Measurements from ENCODE around the gene TAP2.
"Not testable (repeated sequence)": the region's sequence is repeated elsewhere in the genome, so short reads cannot be mapped to it uniquely, and the experiment has no call there.

Gene TAP2

GRCh38 chr6:32832535-32832934 is 6.0 kb downstream of the TAP2 start:
- no peak for DNase-seq

- no peak for DNase-seq
Observed at GRCh38 chr6:32830936-32831335, 7.6 kb downstream of the TAP2 start.

- DNase-seq = no peak
Observed at GRCh38 chr6:32830017-32830416, 8.5 kb downstream of the TAP2 start.

DNA sequence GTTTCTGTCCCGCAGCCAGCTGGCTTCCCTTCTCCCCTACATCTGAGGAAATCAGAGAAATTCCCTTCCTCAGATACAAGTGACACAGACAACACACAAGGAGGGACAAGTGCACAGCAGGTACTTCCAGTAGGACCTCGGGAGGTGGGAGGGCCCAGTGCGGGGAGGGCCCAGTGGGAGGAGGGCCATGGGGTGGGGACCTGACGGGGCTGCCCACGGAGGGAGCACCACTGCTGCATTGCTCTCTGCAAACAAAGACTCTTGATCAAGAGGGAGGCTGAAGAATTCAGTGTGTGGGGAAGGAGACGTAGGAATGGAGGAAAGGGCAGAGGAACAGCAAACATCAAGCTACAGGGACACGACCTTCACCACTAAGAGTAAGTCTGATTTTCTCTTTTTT is 9.0 kb downstream of the TAP2 start:
- DNase-seq = no peak

GRCh38 chr6:32827025-32827424 is 11.5 kb downstream of the TAP2 start:
- DNase-seq = no peak

- no peak for DNase-seq
Observed at GRCh38 chr6:32825966-32826365, 12.6 kb downstream of the TAP2 start.

DNA sequence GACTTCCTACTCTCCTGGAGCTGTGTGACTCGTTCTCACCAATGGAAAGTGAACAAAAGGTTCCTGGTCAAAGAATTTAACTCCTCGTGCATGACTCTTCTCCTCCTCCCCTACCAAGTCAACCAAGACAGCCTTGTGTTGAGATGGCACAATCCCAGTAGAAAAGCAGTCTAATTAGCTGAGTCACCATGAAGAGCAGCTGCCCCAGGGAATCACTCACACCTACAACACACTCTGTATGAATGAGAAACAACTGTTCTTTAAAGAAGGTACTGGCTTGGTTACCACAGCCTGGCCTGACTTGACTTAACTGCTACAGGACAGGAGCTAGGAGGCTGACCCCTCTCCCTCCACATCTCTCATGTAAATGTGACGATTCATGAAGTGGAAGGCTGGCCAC is 18.8 kb downstream of the TAP2 start:
- DNase-seq = no peak

DNA sequence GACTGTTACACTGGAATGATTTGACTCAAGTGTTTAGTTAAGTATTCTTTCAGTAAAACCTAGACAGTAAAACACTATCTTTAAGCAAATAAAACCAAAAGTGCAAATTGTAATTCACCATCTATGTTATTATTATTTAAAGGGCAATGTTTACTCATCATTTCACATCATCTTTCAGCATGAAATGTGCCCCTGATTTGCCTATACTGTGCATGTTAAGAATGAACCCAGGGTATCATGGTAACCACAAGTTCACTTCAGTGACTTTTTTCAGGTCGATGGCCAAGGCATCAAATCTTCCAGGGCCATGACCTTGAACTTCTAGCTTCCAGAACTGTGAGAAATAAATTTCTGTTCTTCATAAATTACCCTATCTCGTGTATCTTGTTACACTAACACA is 19.7 kb downstream of the TAP2 start:
- DNase-seq = no peak

DNA sequence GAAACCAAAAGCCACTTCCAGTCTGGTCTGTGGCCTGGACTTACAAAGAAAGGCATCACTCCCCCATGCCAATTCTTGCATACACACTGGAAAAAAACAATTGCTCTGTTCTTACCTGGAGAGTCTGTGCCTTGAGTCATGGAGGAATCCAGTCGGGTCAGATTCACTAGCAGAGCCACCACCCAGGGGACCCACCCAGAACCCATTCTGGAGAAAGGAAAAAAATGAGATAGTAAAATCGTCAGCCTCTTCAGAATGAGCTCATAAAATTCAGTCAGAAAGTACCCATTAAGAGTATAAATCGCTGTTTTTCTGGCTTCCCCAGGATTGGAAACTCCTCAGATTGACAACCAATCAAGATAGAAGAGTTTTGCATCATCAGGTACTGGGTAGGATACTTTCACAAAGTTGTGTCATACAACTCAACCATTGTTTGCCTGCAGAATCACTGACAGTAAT is 21.8 kb downstream of the TAP2 start, which contains the start of gene HLA-DOB:
TSS of gene HLA-DOB (minus strand) at position 257 of the 459 bp plus-strand sequence. CDS start at position 206, 51 bp downstream.
- no peak for DNase-seq

- no peak for DNase-seq
Observed at GRCh38 chr6:32815996-32816395, 22.5 kb downstream of the TAP2 start.

DNA sequence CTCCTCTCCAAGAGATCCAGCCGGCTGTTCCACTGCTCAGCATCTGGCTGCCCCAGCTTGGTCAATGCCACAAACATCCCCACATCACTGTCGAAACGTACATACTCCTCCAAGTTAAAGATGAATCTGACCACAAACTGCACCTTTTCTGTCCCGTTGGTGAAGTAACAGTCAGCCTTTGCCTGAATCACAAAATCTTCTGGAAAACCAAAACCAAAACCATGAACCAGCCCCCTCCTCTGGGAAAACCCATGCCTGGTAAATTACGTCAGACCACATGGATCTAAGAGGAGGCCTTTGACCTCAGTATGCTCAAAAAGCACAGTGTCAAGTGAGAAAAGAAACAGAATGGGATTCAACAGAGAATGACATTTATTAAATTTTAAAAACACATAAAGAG is 23.4 kb downstream of the TAP2 start:
- no peak for DNase-seq

DNA sequence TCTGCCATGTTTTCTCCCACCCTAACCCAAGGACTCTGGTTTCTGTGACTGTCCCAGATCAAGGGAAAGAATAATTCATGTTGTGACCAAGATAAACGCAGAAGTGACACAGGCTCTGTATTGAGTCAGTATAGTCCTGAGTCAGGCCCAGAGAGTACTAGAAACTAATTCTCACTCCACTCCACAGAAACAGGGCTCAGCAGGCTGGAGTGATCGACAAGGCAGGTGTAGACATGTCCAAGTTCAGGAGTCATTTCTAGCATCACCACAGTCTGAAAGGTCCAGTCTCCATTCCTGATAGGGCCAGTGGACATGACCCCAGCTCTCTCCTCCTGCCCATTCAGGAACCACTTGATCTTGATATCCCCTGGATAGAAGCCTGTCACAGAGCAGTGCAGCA is 24.4 kb downstream of the TAP2 start:
- DNase-seq = no peak

DNA sequence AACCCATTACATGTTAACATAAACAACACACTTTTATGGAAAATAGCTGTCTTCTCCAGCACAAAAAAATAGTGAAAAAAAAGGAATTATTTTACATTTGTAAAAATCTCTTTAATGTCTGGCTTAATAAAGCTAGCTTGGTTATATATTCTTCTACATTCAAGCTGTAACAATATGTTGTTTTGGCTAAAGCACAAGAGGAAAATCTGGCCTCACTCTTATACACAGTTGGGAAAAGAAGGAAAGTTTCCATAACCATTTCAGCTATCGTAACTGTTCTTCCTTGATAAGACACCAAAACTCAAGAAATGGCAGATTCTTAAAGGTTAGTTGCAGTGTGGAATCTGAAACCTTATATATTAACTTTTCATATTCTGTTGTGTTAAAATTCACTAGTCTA is 29.4 kb downstream of the TAP2 start:
- DNase-seq = no peak

GRCh38 chr6:32807020-32807580 is 31.4 kb downstream of the TAP2 start:
- DNase-seq = no peak

DNA sequence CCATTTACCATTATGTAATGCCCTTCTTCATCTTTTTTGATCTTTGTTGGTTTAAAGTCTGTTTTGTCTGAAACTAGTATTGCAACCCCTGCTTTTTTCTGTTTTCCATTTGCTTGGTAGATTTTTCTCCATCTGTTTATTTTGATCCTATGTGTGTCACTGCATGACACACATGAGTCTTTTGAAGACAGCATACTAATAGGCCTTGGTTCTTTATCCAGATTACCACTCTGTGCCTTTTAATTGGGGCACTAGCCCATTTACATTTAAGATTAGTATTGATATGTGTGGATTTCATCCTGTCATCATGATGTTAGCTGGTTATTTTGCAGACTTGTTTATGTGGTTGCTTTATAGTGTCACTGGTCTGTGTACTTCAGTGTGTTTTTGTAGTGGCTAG is 33.1 kb downstream of the TAP2 start:
- DNase-seq = not testable (repeated sequence)

DNA sequence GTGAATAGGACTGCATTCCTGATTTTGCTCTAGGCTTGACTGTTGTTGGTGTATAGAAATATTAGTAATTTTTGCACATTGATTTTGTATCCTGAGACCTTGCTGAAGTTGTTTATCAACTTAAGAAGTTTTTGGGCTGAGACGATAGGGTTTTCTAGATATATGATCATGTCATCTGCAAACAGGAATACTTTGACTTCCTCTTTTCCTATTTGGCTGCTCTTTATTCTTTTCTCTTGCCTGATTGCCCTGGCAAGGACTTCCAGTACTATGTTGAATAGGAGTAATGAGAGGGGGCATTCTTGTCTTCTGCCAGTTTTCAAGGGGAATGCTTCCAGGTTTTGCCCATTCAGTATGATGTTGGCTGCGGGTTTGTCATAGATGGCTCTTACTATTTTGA is 35.1 kb downstream of the TAP2 start:
- DNase-seq = no peak

DNA sequence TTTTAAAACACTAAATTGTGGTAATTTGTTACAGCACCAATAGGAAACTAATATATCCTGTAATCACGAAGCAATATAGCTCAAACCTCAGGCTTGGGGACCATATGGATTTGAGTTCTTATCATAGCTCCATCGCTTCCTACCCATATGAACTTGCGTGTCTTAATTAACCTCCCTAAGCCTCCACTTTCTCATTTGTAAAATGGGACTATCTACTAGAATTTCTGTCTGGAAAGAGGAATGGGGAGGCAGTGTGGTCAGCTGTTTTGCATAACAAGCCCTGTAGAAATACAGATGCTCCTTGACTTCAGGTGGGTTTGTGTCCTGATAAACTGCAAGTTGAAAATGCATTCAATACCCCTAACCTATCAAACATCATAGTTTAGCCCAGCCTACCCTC is 38.8 kb downstream of the TAP2 start:
- DNase-seq = no peak

DNA sequence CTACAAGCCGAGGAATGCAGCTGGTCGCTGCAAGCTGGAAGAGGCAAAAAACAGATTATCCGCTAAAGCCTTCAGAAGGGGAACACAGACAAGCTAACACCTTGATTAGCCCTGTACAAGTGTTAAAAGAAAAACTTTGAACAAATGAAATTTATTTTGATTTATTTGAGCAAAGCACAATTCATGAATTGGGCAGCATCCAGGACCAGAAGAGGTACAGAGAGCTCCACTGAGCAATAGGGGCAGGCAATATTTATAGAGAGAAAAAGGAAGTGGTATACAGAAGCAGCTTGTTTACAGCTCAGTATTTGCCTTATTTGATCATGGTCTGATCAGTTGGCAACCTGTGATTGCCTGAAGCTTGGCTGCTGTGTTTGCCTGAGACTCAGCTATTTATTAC is 39.4 kb downstream of the TAP2 start:
- no peak for DNase-seq

DNA sequence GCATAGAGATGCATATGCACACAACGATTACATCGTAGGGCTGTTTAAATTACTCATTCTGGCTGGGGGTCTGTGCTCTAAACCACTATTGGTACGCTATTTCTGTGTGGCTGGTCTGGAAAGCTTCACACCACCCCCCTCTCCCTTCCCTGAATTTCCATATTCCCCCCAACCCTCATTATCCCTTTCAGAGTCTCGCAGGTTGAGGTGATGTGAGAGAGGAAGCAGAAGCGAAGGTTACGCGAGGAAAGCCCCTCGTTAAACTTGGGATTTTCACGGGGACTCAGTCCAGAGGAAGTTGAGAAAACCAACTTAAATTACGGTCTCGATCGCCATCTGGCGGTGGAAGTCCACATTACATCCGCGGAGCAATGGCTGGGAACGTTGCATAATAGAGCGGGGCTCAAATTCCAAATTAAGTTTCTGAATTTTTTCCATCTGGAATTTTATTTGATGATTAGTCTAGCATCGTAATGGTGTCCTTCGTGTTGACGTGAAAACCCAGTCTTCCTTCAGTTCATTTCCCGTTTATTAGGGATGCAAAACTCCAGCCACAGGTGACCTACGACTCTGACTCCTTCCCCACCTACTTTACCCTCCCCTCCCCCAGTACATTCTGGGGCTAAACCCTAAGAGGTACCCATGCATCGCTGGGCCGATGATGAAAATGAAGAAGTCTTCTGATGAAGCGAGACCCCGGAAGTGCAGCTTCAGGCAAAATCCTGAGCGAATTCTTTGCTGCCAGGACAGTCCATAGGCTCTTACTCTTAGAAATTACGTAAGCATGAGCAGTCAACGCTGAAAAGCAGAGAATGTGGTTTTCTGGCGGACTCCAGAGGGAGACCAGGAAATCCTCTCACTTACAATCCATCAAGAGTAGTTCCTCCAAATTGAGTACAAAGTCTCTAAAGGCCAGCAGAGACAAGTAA is 41.4 kb downstream of the TAP2 start:
- DNase-seq = peak; percentile 82

DNA sequence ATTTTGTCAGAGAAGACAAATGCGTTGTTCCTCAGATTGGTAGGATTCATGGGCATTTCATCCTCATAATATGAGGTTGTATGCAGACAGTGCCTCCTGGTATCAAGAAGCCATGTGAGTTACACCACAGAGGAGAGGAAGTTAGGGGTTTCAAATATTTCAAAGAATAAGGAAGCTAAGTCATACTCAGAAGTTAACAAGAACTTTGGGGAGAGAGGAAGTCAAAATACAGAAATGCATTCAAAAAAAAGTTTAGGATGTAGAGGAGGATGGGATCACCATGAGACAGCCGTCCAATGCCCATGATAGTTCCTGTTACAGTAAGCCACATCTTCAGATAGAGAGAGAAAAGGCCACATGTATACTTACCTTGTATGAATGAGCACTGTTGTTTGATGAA is 44.0 kb downstream of the TAP2 start:
- no peak for DNase-seq

GRCh38 chr6:32792901-32793435 is 45.6 kb downstream of the TAP2 start:
- DNase-seq = no peak

DNA sequence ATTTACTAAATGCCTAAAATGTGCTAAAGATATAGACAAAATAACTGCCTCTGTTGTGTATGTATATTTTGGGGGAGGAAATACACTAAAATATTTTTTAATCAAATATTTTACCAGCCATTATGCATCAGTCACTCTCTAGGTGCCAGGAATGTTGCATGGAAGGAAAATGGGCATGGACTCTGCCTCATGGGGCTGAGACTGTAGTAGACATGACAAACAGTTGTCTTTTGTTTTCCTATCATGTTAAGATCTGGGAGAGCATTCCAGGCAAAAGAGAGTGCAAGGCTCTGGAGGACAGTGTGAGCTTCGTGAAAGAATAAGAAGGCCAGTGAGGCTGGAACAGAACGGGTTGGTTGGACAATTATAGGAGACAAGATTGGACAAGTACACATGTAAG is 48.2 kb downstream of the TAP2 start:
- no peak for DNase-seq
